GM12874 (cell line): ENCODE data around the gene CMIP.

Source experiments
- CTCF ChIP-seq: IDR thresholded peaks from 2 replicates; pipeline ENCODE4 v1.5.1; 2011; ENCODE audit warnings: low read depth, mild to moderate bottlenecking, control low read depth, low read length, moderate library complexity; ENCODE audit not compliant: insufficient read depth

CMIP gene

GRCh38 chr16:81578636-81579413 is 134.2 kb downstream of the CMIP start:
- TF ChIP-seq CTCF = no peak

- TF ChIP-seq CTCF = no peak
Observed at GRCh38 chr16:81581107-81581506, 136.5 kb downstream of the CMIP start.

- TF ChIP-seq CTCF = no peak
Observed at GRCh38 chr16:81582655-81583441, 138.2 kb downstream of the CMIP start.

GRCh38 chr16:81583893-81584631 is 139.5 kb downstream of the CMIP start:
- no peak for TF ChIP-seq CTCF

- TF ChIP-seq CTCF = no peak
Observed at GRCh38 chr16:81585785-81586184, 141.2 kb downstream of the CMIP start.

- no peak for TF ChIP-seq CTCF
Observed at GRCh38 chr16:81586417-81586816, 141.8 kb downstream of the CMIP start.
